Smooth muscle cell of bladder (primary cell): Measurements from ENCODE around the gene GREM2. TPM values are rescaled to one million over a fixed set of nuclear protein-coding genes. Genes with fewer than 3 reads are reported as not detected.

ENCODE experiments used
- total RNA-seq: library from RNA; depleted of rRNA; stranded (reverse); fragments of >200 nt; gene quantifications from 2 replicates; pipeline ENCODE4 v1.2.3, GENCODE V29; 2014

GREM2 gene
- total RNA-seq: 7.8 and 10.0 TPM in 2 replicates

GRCh38 chr1:240611619-240612480, at the start of gene GREM2:
TSS of gene GREM2 (minus strand) at chr1:240612155. CDS start at chr1:240493475, 118,680 bp downstream.

